CD4-positive, alpha-beta T cell treated with Interleukin-6 for 4 hours (primary cell): ENCODE measurements around the gene BTNL8.
A peak's percentile ranks its signal among the peaks of the same experiment; 100 is the strongest.

Source experiments
- DNase-seq: peaks from one replicate; pipeline ENCODE4 v3.0.0-alpha.2; 2020; ENCODE audit warnings: mixed read lengths

Gene BTNL8

GRCh38 chr5:180970336-180970735 lies 71.4 kb downstream of the BTNL8 start:
- DNase-seq = no peak

GRCh38 chr5:180970875-180971274 lies 71.9 kb downstream of the BTNL8 start:
- DNase-seq = no peak

GRCh38 chr5:180974612-180975315 lies 75.8 kb downstream of the BTNL8 start:
- DNase-seq = no peak

GRCh38 chr5:180975338-180975737 lies 76.4 kb downstream of the BTNL8 start:
- DNase-seq = no peak

GRCh38 chr5:180976518-180976917 lies 77.6 kb downstream of the BTNL8 start:
- peak; percentile 2 for DNase-seq

- no peak for DNase-seq
These were observed 78.9 kb downstream of the BTNL8 start for GRCh38 chr5:180977852-180978251.

- no peak for DNase-seq
These were observed 83.2 kb downstream of the BTNL8 start for GRCh38 chr5:180982008-180982741.

GRCh38 chr5:180988016-180988415 lies 89.1 kb downstream of the BTNL8 start:
- DNase-seq = no peak

GRCh38 chr5:180988592-180988991 lies 89.6 kb downstream of the BTNL8 start, which contains the start of gene BTNL3:
TSS of gene BTNL3 (plus strand) at chr5:180988846. CDS start at chr5:180989029, 183 bp downstream.
- no peak for DNase-seq

GRCh38 chr5:180990086-180990881 lies 91.3 kb downstream of the BTNL8 start:
- no peak for DNase-seq

- DNase-seq = no peak
These were observed 91.9 kb downstream of the BTNL8 start for GRCh38 chr5:180990882-180991242.
